ENCODE measurements around the gene COPG1.

GRCh38 chr3:129271674-129272073, 22.3 kb downstream of the COPG1 start:
- TF ChIP-seq, protein P1, sequence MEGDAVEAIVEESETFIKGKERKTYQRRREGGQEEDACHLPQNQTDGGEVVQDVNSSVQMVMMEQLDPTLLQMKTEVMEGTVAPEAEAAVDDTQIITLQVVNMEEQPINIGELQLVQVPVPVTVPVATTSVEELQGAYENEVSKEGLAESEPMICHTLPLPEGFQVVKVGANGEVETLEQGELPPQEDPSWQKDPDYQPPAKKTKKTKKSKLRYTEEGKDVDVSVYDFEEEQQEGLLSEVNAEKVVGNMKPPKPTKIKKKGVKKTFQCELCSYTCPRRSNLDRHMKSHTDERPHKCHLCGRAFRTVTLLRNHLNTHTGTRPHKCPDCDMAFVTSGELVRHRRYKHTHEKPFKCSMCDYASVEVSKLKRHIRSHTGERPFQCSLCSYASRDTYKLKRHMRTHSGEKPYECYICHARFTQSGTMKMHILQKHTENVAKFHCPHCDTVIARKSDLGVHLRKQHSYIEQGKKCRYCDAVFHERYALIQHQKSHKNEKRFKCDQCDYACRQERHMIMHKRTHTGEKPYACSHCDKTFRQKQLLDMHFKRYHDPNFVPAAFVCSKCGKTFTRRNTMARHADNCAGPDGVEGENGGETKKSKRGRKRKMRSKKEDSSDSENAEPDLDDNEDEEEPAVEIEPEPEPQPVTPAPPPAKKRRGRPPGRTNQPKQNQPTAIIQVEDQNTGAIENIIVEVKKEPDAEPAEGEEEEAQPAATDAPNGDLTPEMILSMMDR (IDR thresholded peaks at IDR 0.05) = no peak
- no peak for TF ChIP-seq POLR2A (IDR thresholded peaks at IDR 0.05)
